ENCODE data around the gene ENAH.

- TF ChIP-seq CTCF (IDR thresholded peaks at IDR 0.05; ENCODE audit: low read length) (no peak), EZH2phosphoT487 (IDR thresholded peaks at IDR 0.05; ENCODE audit: low read length) (no peak)
Observed at GRCh38 chr1:225612287-225612686, 40.6 kb downstream of the ENAH start.
